ENCODE measurements around the gene AATF.

Gene AATF

DNA sequence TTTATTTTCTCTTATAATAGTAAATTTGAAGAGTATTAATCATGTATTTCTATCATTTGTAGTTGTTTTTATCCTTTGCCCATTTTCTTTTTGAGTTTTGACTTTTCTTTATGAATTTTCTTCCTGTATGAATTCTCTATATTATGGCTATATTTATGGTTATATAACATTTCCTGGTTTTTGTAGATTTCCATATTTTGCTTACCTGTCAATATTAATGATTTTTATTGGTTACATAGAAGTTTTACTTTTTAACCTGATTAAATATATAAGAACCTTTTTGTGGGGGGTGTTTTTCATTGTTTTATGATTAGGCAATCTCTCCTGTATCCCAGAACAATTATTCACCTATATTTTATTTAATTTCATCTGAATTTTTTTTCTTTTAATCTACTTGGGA lies 93.2 kb downstream of the AATF start:
- no peak overlapping the region for H3K27ac ChIP-seq
- ChIA-PET CTCF (no interaction called here), POLR2A (ENCODE audit: low non-redundant PET) (no interaction called here)
- TF ChIP-seq, protein P1, sequence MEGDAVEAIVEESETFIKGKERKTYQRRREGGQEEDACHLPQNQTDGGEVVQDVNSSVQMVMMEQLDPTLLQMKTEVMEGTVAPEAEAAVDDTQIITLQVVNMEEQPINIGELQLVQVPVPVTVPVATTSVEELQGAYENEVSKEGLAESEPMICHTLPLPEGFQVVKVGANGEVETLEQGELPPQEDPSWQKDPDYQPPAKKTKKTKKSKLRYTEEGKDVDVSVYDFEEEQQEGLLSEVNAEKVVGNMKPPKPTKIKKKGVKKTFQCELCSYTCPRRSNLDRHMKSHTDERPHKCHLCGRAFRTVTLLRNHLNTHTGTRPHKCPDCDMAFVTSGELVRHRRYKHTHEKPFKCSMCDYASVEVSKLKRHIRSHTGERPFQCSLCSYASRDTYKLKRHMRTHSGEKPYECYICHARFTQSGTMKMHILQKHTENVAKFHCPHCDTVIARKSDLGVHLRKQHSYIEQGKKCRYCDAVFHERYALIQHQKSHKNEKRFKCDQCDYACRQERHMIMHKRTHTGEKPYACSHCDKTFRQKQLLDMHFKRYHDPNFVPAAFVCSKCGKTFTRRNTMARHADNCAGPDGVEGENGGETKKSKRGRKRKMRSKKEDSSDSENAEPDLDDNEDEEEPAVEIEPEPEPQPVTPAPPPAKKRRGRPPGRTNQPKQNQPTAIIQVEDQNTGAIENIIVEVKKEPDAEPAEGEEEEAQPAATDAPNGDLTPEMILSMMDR (conservative IDR thresholded peaks at IDR 0.05; ENCODE audit: low read depth), result no peak
- no peak for DNase-seq (ENCODE audit: low spot score)

DNA sequence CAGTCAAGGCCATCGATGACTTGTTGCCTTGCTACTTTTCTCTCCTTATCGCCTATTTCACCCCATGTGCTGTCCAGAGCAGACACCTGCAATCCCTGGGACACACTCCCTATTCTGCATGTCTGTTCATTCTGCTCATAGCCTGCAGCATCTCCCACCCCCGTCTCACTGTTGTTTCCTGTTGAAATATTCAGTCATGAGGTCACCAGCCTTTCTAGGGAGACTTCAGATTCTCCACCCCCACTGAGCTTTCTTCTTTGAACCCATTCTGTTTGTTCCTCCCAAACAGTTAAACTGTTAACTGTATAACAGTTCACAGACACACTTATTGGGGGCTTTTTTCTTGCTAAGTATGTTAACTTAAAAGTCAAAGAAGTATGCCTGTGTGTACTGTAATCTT lies 94.4 kb downstream of the AATF start:
- TF ChIP-seq, protein P1 (conservative IDR thresholded peaks at IDR 0.05; ENCODE audit: low read depth), result no peak
- no peak for DNase-seq (ENCODE audit: low spot score)
- CTCF ChIA-PET, result interaction anchor here (0.5 to 0.6 kb wide), 2 partner anchors 23 to 157 kb away, joined by 3 to 4 read pairs; no protein-coding TSS in a partner anchor
- no peak overlapping the region for H3K27ac ChIP-seq
- POLR2A ChIA-PET (ENCODE audit: low non-redundant PET), result no interaction called here

DNA sequence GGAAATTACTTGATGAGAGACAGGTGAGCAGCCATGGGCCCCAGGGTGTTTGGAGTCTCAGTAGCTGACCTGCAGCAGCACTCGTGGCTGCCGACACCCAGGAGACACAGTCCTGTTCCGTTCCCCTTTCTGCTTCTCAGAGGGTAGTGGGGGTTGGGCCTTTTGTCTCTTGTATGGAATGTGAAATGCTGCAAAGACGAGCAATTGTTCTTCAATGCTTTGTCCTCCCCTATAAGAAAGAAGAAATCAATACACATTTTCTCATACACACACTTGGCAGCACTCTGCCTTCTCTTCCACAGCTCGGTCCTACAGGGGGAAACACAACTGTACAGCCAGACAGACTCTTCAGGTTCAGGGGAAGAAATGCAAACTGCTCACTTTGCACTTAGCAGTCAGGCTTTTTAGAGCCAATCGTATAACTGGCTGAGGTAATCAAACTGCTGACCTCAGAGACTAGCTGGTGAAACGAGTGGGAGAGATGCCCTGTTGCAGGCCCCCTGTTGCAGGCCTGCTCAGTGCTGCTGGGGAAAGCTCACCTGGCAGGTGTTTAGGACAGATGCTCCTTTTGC lies 96.7 kb downstream of the AATF start:
- no peak for DNase-seq (ENCODE audit: low spot score)
- POLR2A ChIA-PET (ENCODE audit: low non-redundant PET), result no interaction called here
- TF ChIP-seq, protein P1 (conservative IDR thresholded peaks at IDR 0.05; ENCODE audit: low read depth), result no peak
- CTCF ChIA-PET, result interaction anchor here (1.1 kb wide), 1 partner anchor 419 kb away, joined by 6 read pairs; no protein-coding TSS in a partner anchor
- no peak overlapping the region for H3K27ac ChIP-seq

DNA sequence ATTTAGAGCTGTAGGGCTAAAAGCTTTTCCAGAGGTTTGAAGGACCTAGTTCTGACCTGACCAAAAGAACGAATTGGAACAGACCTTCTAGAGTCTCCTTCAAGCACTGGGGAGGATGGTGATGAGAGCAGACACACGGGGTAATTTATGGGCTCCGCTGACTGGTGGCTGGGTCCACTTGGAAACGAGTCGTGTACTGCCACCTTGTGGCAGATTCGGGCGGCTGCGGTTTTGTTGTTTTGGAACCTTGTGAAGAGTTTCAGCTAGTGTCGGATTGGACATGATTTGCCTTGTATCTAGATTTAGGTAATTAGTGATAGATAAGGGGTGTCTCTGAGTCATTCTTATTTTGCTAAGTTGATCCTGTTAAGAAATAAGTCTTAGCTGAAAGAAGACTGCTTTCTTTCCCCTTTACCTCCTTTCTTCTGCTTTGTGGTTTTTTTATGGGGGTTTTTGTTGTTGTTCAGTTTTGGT lies 98.9 kb downstream of the AATF start:
- TF ChIP-seq, protein P1 (conservative IDR thresholded peaks at IDR 0.05; ENCODE audit: low read depth), result peak; percentile 88

DNA sequence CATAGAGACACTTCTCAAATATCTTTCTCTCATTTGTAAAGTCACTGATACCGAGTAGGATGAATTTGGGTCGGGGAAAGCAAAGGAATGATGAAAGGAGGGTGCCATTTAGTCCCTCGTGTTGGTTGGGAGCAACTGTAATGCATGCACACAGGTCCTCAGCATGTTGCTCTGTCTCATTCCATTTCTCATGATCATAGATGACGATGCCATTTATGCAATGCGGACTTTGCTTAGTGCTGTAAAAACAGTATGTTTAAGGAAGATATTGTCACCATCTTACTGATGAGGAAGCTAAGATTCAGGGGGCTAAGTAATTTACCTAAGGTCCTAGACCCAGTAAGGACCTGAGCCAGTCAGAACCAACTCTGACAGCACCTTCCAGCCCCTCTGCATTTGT lies 100.1 kb downstream of the AATF start:
- POLR2A ChIA-PET (ENCODE audit: low non-redundant PET), result no interaction called here
- DNase-seq (ENCODE audit: low spot score), result no peak
- H3K27ac ChIP-seq, result no peak overlapping the region
- CTCF ChIA-PET, result interaction anchor here (1.3 kb wide), 1 partner anchor 423 kb away, joined by 4 read pairs; no protein-coding TSS in a partner anchor
- TF ChIP-seq, protein P1 (conservative IDR thresholded peaks at IDR 0.05; ENCODE audit: low read depth), result no peak

More for the DNA sequence above, 98.9 kb downstream of the AATF start:
- POLR2A ChIA-PET (ENCODE audit: low non-redundant PET), result no interaction called here
- peak; percentile 69 for DNase-seq (ENCODE audit: low spot score)
- no peak overlapping the region for H3K27ac ChIP-seq
- CTCF ChIA-PET, result interaction anchor here (0.5 to 1.6 kb wide), 19 partner anchors 9 to 470 kb away, joined by 3 to 11 read pairs (median 3); no protein-coding TSS in a partner anchor

DNA sequence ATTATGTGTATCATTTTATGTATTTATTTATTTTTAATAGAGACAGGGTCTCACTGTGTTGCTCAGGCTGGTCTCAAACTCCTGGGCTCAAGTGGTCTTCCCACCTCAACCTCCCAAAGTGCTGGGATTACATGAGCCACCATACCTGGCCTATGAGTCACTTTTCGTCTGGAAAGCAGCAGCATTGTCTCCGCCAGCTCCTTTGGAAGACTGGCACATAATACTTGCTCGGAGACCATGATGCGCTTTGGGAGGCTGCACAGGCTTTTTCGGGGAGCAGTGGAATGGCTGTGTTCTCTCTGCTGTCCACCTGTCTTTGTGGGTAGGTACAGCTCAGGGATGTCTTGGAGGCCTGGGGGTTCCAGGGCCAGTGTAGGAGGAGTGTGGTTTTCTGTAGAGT lies 102.2 kb downstream of the AATF start:
- no peak overlapping the region for H3K27ac ChIP-seq
- ChIA-PET CTCF (interaction anchor here (0.6 kb wide), 1 partner anchor 336 kb away, joined by 3 read pairs; no protein-coding TSS in a partner anchor), POLR2A (ENCODE audit: low non-redundant PET) (no interaction called here)
- TF ChIP-seq, protein P1 (conservative IDR thresholded peaks at IDR 0.05; ENCODE audit: low read depth), result no peak
- DNase-seq (ENCODE audit: low spot score), result no peak
